ENCODE data around the gene MT3. TPM values are rescaled to one million over a fixed set of nuclear protein-coding genes. Genes with fewer than 3 reads are reported as not detected.
A peak's percentile ranks its signal among the peaks of the same experiment; 100 is the strongest.

The MT3 gene
- total RNA-seq, 1 donor: not detected

DNA sequence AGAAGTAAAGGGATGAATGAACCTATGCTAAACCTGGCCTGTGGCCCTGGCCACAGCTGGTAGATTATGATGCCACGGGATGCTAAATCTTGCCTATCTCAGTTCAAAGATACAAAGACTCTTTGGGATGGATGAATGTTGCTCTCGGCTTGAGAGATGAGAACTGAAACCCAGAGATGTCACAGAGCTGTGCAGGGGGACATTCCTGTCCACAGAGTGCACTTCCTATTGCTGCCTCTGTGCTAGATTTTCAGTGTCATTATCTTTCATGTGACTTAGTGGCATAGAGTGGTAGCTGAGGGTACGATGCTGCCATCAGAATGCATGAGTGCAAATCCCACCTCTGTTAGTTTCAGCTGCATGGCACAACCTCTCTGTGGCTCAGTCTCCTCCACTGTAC is 40.8 kb downstream of the MT3 start:
- H3K4me3 ChIP-seq (ENCODE audit: low read depth, low read length): no peak overlapping the region
- no peak for DNase-seq (ENCODE audit: low read depth)
- TF ChIP-seq, protein P1, sequence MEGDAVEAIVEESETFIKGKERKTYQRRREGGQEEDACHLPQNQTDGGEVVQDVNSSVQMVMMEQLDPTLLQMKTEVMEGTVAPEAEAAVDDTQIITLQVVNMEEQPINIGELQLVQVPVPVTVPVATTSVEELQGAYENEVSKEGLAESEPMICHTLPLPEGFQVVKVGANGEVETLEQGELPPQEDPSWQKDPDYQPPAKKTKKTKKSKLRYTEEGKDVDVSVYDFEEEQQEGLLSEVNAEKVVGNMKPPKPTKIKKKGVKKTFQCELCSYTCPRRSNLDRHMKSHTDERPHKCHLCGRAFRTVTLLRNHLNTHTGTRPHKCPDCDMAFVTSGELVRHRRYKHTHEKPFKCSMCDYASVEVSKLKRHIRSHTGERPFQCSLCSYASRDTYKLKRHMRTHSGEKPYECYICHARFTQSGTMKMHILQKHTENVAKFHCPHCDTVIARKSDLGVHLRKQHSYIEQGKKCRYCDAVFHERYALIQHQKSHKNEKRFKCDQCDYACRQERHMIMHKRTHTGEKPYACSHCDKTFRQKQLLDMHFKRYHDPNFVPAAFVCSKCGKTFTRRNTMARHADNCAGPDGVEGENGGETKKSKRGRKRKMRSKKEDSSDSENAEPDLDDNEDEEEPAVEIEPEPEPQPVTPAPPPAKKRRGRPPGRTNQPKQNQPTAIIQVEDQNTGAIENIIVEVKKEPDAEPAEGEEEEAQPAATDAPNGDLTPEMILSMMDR (IDR thresholded peaks at IDR 0.05; ENCODE audit: insufficient read depth, low read depth, low read length): no peak

DNA sequence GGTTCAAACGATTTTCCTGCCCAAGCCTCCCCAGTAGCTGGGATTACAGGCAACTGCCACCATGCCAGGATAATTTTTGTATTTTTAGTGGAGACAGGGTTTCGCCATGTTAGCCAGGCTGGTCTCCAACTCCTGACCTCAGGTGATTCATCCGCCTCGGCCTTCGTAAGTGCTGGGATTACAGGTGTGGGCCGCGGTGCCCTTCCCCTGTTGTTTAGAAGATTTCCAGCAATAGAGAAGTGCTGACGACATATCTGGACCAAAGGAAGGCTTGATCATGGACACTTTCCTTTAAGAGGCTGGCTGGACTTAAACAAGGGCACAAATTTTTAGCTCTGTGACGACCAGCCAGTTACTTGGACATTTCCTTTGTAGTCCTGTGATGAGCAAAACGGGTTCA is 41.9 kb downstream of the MT3 start:
- DNase-seq (ENCODE audit: low read depth): no peak
- TF ChIP-seq, protein P1 (IDR thresholded peaks at IDR 0.05; ENCODE audit: insufficient read depth, low read depth, low read length): no peak
- H3K4me3 ChIP-seq (ENCODE audit: low read depth, low read length): no peak overlapping the region

DNA sequence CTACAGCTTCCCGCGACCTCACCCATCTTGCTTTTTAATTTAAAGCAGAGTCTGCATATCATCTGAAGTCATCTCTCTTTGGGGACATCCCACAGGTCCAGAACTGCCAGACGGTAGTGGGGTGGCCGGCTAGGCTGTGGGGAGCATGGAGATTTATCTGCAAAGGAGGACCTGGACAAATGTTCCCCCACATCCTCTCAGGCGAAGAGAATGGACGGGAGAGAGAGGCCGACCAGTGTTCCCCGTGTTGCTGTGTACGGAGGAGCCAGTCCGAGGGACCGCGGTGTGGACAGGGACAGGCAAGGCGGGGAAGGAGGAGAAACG is 42.5 kb downstream of the MT3 start:
- no peak for DNase-seq (ENCODE audit: low read depth)
- H3K4me3 ChIP-seq (ENCODE audit: low read depth, low read length): peak overlapping the region; percentile 46
- TF ChIP-seq, protein P1 (IDR thresholded peaks at IDR 0.05; ENCODE audit: insufficient read depth, low read depth, low read length): no peak

DNA sequence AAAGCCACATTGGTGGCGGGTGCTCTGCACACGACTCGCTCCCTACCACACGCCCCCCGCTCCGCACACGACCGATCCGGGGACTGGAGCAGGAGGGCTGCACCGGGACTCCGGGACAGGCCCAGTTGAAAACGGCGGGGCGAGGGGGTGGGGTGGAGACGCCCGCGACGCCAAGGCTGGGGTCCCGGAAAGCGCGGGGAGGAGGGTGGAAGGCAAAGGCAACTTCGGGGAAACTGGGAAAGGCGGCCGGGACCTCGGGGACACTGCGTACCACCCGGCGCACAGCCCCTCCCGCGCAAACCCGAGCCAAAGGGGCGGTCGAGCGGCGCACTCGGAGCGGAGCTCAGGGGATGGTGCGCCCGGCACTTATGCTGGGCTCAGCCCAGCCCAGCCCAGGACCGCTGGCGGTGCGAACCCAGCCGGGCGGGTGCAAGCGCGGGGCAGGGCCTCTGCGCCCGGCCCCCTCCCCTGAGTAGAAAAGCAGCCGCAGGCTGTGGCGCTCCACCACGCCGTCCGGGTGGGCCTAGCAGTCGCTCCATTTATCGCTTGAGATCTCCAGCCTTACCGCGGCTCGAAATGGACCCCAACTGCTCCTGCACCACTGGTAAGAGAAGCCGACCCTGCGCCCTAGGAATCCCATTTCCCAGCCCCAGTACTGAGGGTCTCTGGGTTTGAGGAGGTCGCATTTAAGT is 43.0 kb downstream of the MT3 start, which contains the start of gene MT1M:
MT1M (plus strand) TSS at position 504 of the 692 bp plus-strand sequence; CDS start at position 577, 73 bp downstream.
- H3K4me3 ChIP-seq (ENCODE audit: low read depth, low read length): peak within 1 kb of the TSS; percentile 46
- no peak for DNase-seq (ENCODE audit: low read depth)
- TF ChIP-seq, protein P1 (IDR thresholded peaks at IDR 0.05; ENCODE audit: insufficient read depth, low read depth, low read length): no peak

DNA sequence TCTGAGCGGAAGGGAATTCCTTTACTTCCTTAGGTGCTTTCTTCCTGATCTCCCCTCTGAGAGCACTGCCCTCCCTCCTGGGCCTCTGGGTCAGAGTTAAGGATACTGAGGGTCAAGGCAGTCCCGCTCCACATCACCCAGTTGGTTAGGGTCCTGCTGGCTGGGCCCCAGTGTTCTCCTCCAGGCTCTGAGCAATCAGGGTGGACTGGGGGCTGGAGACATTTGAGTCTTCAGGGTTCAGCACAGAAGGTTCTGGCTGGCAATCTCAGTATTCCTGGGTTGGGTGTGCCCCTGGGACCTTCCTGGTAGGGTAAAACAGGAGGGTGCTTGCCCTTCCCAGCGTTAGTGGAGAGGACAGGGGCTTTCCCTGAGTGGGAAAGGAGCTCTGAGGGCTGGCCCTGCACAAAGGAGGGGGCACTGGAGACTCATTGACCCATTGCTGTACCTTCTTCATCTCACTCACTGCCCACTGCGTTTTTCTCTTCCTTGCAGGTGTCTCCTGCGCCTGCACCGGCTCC is 43.6 kb downstream of the MT3 start:
- no peak for DNase-seq (ENCODE audit: low read depth)
- TF ChIP-seq, protein P1 (IDR thresholded peaks at IDR 0.05; ENCODE audit: insufficient read depth, low read depth, low read length): no peak
- H3K4me3 ChIP-seq (ENCODE audit: low read depth, low read length): peak overlapping the region; percentile 46

DNA sequence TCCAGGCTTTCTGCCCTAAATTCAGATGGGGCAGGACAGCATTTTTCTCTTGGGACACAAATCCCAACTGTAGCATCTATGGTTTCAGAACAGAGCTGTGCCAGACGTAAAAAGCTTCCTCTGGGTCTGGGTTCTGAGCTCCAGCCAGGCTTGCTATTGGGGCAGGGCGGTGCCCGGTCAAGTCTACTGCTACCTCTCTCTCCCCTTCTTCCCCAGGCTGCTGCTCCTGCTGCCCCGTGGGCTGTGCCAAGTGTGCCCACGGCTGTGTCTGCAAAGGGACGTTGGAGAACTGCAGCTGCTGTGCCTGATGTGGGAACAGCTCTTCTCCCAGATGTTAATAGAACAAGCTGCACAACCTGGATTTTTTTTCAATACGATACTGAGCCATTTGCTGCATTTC is 44.2 kb downstream of the MT3 start:
- H3K4me3 ChIP-seq (ENCODE audit: low read depth, low read length): no peak overlapping the region
- TF ChIP-seq, protein P1 (IDR thresholded peaks at IDR 0.05; ENCODE audit: insufficient read depth, low read depth, low read length): no peak
- no peak for DNase-seq (ENCODE audit: low read depth)
